ENCODE data around the gene SYT1.

The SYT1 gene

DNA sequence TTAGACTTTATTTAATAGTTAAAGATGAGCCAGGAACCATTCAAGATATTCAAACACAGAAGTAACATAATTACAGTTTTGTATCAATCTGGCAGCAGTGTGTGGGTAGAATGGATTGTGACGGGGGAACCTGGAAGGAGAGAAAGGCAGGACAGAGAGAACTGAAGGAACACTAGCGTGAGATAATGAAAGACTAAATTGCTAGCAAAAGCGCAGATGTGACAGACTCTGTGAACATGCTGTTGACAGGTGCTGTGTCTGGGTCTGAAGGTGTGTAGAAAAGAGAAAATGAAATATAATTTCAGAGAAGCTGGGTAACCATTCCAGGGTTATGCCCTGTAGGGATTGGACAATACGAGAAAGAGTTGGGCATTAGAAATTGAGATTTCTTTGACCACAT is 372.3 kb downstream of the SYT1 start:
- DNase-seq, result no peak

- DNase-seq, result no peak
These were observed 373.7 kb downstream of the SYT1 start for GRCh38 chr12:79238246-79238645.

DNA sequence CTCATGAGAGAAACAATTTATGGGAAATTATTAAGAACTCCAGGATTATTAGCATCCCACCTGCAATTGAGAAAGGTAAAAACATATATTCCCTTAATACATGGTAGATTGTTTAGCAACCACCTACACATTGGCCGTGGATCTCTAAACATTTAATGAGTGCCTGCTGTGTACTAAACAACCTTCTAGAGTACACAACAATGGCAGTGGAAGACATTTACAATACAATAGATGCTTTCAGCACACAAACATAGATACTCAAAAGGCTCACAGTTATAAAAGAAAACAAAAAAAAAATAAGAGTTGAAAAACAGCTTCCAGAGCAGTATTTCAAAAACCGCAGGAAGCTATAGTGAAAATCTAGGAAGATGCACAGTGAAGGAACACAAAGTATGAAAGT is 382.9 kb downstream of the SYT1 start:
- DNase-seq, result no peak

- DNase-seq, result no peak
These were observed 385.6 kb downstream of the SYT1 start for GRCh38 chr12:79250186-79250585.

DNA sequence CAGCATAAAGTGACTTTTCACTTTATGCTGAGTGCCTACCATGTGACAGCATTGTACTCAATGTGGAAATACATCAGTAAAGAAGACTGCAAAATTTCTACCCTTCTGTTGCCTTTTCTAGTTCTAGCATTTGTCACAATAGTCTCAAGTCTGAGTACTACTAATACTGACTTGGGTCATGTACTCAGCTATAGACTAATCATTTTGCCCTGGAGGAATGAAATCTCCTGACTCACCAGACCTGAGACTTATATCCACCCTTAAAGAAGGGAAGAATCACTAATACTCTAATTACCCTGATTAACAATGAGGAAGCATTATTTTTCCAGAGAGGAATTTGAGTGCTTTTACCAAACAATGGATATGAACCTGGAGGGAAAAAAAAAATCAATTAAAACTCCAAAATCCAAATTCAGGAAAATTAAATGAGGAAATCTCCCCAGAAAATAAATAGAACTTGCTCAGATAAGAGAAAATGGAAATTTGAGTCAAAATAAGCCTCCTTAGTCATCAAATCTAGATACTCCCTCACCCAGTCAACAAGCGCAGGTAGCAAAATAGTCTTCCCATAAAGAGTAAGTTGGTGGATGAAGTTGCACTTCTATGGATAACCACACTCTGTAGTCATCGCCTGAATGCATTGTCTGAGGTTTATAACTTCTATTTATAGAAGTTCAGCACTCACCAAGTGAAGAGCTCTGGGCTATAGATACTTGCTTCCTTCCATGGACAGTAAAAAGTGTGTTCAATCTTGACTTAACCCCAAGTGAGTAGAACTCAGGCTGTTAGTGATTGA is 386.6 kb downstream of the SYT1 start:
- DNase-seq, result no peak

GRCh38 chr12:79252358-79253075 is 387.9 kb downstream of the SYT1 start:
- peak; percentile 10 for DNase-seq

- DNase-seq, result no peak
These were observed 390.7 kb downstream of the SYT1 start for GRCh38 chr12:79255288-79255687.

DNA sequence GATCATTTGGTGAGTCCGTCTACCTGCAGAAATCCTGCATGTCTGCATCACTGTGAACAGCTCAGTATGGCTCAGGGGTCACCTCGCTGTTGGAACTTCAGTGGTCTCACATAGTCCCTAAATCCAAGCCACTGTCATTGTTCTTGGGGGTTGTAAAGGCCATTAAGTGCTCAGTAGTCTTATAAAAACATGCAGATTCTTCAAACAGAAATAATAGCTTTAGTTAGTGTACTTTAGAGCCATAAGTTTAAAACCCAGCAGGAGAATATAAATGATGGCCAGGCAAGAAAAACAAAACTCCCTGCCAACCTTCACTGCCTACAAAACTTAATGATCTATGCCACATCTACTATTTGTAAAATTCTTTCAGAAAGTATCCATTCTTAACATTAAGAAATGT is 396.3 kb downstream of the SYT1 start:
- DNase-seq, result no peak

GRCh38 chr12:79262938-79263337 is 398.4 kb downstream of the SYT1 start:
- no peak for DNase-seq

DNA sequence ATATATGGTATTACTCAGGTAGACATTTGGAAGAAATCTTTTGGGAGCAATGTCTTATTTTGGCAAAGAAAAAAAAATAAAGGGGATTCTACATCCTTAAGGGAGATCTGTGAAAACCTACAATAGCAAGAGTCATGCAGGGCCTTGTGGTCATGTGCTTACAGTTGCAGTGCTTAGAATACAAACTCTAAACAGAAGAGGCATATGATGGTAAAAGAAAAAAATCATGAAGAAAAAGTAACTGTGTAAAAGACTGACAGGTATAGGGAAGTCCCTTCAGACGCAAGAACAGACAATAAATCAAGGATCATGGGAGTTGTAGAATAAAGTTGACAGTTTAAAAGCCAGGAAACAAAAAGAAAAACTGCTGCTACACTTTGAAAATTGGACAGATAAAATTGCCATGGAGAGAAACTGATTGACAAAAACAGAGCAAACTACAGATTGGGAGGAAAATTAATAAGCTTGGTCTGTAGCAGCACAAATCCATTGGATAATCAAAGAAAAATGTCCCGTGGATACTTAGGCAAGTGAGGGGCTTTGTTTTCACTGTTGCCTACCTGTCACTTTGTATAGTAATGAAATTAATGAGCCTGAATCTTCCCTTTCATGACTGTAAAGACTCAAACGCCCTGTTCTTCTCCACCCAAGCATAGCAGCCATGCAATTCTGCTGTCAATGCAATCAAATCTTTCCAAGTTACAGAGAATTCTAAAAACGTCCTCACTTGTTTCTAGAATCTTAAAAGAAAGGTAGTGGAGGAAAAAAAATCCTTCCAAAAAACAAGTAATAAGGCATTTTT is 402.0 kb downstream of the SYT1 start:
- DNase-seq, result no peak

GRCh38 chr12:79267580-79267979 is 403.0 kb downstream of the SYT1 start:
- no peak for DNase-seq

DNA sequence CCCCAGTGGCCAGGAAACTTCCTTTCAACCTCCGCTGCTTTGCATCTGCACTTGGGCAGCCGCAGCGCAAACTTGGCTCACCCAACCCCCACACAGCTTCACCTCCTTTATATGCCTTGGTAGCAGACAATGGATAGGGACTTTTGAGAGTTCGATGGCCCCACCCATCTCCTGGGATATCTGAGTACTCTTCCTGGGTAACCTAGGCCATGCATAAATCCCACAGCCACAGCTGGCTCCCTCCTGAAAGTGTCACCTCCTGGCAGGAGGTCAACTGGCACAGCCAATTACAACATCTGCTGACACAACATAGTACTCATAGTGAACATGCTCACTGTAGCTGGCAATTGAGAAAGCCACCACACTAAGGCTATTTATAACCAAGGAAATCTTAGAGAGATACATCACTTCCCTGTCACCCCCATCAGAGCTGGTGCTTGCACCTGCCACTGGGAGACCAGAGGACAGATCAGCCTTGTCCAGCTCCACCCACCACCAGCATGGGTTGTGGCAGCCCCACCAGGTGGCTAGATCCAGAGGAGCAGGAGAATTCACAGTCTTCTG is 410.0 kb downstream of the SYT1 start:
- DNase-seq, result no peak

- DNase-seq, result no peak
These were observed 411.1 kb downstream of the SYT1 start for GRCh38 chr12:79275631-79276030.

- DNase-seq, result no peak
These were observed 418.8 kb downstream of the SYT1 start for GRCh38 chr12:79283364-79283763.

GRCh38 chr12:79288911-79289310 is 424.3 kb downstream of the SYT1 start:
- DNase-seq, result no peak

DNA sequence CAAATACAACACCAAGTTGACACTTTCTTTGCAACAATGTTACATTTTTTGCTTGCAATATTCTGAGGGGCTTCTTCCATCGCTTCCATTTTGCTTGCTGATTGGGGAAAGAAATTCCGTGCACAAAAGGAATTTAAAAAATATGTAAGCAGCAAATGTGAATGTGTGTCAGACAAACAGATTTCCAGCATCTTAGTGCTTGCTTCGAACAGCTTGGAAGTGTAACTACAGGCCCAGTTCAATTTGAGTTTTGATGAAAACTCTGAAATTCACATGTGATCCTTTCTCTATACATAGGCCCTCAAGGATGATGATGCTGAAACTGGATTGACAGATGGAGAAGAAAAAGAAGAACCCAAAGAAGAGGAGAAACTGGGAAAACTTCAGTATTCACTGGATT is 427.1 kb downstream of the SYT1 start:
- no peak for DNase-seq

DNA sequence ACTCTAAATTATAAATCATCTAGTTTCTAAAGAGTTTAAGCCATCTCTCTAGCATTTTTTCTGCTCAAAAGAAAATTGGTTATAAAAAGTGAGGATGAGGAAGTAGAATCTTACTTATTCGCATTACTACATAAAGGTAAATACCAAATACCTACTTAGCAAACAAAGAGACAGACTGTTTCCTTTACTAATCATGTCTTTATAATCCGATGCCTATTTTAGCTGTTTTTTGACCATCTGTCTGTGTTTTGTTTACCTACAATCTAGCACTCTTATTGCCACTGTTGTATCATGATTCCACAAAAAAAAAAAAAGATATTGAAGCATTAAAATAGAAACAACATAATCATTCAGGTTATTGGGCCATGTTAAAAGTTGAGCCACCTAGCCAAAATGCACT is 430.0 kb downstream of the SYT1 start:
- DNase-seq, result no peak

DNA sequence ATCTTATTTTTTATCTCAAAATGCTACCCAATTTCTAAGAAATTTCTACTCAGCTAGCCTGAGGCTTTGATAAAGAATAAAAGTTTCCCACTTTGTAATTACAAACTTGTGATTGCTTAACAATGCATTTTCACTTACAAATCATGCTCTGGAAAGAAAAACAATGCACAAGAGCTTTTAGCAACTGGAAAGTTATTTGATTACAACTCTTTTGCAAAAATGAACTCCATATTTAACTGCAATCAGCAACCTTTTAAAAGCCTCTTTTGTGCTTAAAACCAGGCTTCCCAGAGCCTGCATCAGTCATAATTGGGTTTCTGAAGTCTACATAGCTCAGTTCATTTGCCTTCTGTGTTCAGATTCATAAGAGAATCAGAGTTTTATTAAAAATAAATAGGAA is 431.0 kb downstream of the SYT1 start:
- no peak for DNase-seq

DNA sequence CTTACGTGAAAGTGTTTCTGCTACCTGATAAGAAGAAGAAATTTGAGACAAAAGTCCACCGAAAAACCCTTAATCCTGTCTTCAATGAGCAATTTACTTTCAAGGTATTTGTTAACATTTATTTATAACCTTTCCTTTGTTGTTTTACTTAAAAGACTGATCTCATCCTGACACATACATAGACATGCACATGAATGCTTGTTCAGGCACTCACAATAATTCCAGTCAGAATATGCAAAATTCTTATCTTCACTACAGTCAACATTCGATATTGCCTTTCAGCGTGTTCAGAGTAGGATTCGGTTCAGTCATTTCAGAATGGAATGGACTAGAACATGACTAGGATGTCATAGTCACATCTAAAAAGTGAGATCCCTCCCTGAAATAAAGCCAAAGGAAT is 431.6 kb downstream of the SYT1 start:
- DNase-seq, result no peak

GRCh38 chr12:79296871-79297270 is 432.3 kb downstream of the SYT1 start:
- DNase-seq, result no peak

DNA sequence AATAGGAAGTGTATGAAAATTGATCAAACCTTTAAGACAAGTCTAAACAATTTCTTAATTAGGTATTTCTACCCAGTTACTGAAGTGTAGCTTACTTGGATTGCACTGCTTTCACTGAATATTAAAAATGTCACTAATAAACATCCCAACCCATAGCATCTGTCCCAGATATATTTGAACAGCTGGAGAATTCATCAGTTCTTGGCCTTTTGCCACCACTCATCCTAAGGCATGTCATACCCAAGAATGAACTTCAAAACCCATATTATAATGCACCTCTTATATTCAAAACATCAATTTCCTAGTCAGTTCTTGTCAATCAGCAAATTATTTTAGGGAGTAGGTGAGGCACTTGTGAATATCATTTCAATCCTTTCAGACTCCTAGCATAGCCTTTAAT is 433.9 kb downstream of the SYT1 start:
- DNase-seq, result no peak

DNA sequence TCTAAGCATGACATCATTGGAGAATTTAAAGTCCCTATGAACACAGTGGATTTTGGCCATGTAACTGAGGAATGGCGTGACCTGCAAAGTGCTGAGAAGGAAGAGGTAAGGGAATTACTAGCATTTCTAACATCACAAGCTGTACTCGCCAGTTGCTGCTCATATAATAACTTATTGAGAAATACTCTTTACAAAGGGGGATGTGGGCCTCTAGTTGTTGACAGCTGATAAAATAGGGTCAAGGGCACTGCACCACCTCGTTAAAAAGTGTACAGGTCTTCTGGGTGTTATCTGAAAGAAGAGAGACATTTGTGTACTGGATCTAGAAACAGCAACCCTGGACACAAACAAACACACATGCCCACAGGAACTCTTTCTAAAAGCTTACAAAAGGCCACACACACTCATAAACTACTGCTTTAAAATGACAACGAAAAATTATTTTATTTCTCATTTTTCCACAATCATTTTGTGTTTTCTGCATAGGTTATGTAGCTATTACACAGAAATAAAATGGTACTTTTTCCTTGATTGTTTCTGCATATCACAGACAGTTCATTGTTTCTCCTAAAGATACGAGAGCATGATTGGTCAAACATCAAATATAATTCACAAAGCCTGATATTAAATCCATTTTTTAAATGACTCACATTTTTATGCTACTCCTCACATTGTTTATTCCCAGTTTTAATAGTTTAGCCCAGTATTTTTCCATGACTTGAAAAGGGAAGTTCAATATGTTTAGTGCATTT is 435.0 kb downstream of the SYT1 start:
- DNase-seq, result no peak

GRCh38 chr12:79300199-79300568 is 435.6 kb downstream of the SYT1 start:
- DNase-seq, result no peak
